HG02981 (cell line): ENCODE data around the gene OLFM1.

ENCODE experiments used
- ATAC-seq: cut with Tn5 transposase; IDR thresholded peaks from one replicate; pipeline ENCODE4 v1.9.1; 2021; ENCODE audit warnings: mild to moderate bottlenecking, moderate library complexity; ENCODE audit not compliant: unreplicated experiment

Gene OLFM1

GRCh38 chr9:135087489-135087792, at the start of gene OLFM1:
TSS of gene OLFM1 (plus strand) at chr9:135087668. CDS start at chr9:135087990, 322 bp downstream.
- no peak for ATAC-seq

GRCh38 chr9:135038331-135038730, 49.1 kb upstream of the OLFM1 start:
- no peak for ATAC-seq

- no peak for ATAC-seq
Measured at GRCh38 chr9:135038826-135039225, 48.6 kb upstream of the OLFM1 start.

- ATAC-seq = no peak
Measured at GRCh38 chr9:135039266-135039870, 48.1 kb upstream of the OLFM1 start.

GRCh38 chr9:135039916-135040645, 47.4 kb upstream of the OLFM1 start:
- ATAC-seq = no peak

- no peak for ATAC-seq
Measured at GRCh38 chr9:135040892-135041291, 46.6 kb upstream of the OLFM1 start.

- no peak for ATAC-seq
Measured at GRCh38 chr9:135043345-135043744, 44.1 kb upstream of the OLFM1 start.

GRCh38 chr9:135045264-135045927, 42.1 kb upstream of the OLFM1 start:
- ATAC-seq = no peak

GRCh38 chr9:135045928-135046738, 41.3 kb upstream of the OLFM1 start:
- ATAC-seq = no peak

GRCh38 chr9:135046739-135047350, 40.6 kb upstream of the OLFM1 start:
- ATAC-seq = no peak

GRCh38 chr9:135047521-135047920, 39.9 kb upstream of the OLFM1 start:
- ATAC-seq = no peak

GRCh38 chr9:135048046-135048757, 39.3 kb upstream of the OLFM1 start:
- no peak for ATAC-seq

GRCh38 chr9:135048758-135049444, 38.6 kb upstream of the OLFM1 start:
- ATAC-seq = no peak

GRCh38 chr9:135049460-135049859, 38.0 kb upstream of the OLFM1 start:
- no peak for ATAC-seq

GRCh38 chr9:135050072-135050990, 37.1 kb upstream of the OLFM1 start:
- ATAC-seq = no peak

GRCh38 chr9:135051316-135052038, 36.0 kb upstream of the OLFM1 start:
- no peak for ATAC-seq

- no peak for ATAC-seq
Measured at GRCh38 chr9:135053133-135053532, 34.3 kb upstream of the OLFM1 start.

- ATAC-seq = no peak
Measured at GRCh38 chr9:135055181-135055580, 32.3 kb upstream of the OLFM1 start.
